Stomach (tissue), 4 donors: ENCODE measurements around the gene RAB5B.

Experiments used
- EP300 ChIP-seq: sonication (generic); formaldehyde crosslinking; IDR thresholded peaks from one replicate; pipeline ENCODE4 v1.6.1; 2017; ENCODE audit warnings: antibody characterized with exemption
- POLR2AphosphoS5 ChIP-seq, 3 donors: sonication (generic); formaldehyde crosslinking; IDR thresholded peaks; one replicate each; pipeline ENCODE4 v1.6.1; 2016; ENCODE audit warnings: antibody characterized with exemption in 3 of 3
- TF ChIP-seq, protein P1 (sequence below), 7 experiments: fragments of 450-650 bp in 4 of 7; fragments of 200-600 bp in 3 of 7; sonication (generic) in 3 of 7; IDR thresholded peaks; one replicate each; pipeline ENCODE4 v1.5.1; 2016 to 2019; ENCODE audit warnings: antibody characterized with exemption in 7 of 7, control low read depth in 2 of 7, mild to moderate bottlenecking in 1 of 7

DNA sequence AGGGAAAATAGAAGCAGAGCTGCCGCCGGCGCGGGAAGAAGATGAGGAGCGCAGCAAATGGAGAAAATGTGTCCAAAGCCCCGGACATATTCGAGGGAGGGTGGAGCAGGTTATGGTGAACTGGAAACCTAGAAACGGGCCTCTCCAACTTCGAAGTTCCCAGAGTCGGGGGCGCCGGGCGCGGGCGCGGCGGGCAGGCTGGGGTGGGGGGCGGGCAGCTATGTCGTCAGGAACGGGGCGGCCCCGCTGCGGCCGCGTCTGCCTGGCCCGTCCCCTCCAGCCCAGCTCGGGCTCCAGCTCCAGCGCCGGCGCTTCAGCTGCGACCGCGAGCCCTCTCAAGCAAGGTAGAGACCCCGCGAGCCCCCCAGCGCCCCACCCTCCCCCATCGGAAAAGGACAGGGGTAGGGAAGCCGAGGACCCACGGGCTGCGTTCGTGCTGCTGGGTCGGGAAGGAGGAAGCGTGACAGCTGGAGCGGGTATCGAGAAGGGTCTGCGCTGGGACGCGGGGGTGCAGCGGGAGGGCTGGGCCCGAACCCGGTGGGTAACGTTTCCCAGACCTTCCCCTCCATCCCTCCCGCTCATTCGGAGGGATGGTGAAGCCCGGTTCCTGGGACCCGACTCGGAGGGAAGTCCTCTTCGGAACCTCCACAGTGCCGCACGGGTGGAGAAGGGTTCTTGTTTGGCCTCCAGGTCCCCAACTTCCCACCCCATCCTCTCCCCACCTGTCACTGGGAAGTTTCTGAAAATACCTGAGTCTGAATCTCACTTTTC is 41.9 kb upstream of the RAB5B start:
- TF ChIP-seq, protein P1, sequence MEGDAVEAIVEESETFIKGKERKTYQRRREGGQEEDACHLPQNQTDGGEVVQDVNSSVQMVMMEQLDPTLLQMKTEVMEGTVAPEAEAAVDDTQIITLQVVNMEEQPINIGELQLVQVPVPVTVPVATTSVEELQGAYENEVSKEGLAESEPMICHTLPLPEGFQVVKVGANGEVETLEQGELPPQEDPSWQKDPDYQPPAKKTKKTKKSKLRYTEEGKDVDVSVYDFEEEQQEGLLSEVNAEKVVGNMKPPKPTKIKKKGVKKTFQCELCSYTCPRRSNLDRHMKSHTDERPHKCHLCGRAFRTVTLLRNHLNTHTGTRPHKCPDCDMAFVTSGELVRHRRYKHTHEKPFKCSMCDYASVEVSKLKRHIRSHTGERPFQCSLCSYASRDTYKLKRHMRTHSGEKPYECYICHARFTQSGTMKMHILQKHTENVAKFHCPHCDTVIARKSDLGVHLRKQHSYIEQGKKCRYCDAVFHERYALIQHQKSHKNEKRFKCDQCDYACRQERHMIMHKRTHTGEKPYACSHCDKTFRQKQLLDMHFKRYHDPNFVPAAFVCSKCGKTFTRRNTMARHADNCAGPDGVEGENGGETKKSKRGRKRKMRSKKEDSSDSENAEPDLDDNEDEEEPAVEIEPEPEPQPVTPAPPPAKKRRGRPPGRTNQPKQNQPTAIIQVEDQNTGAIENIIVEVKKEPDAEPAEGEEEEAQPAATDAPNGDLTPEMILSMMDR (IDR thresholded peaks at IDR 0.05) = no peak
- TF ChIP-seq EP300 (no peak), POLR2AphosphoS5 (IDR thresholded peaks at IDR 0.05) (peak in 2 of 3 donors; percentile 2 to 36)
